HepG2 (cell line): ENCODE measurements around the gene RNF222. TPM values are rescaled to one million over a fixed set of nuclear protein-coding genes. Genes with fewer than 3 reads are reported as not detected.
A peak's percentile ranks its signal among the peaks of the same experiment; 100 is the strongest.

Source experiments
- ATAD3A ChIP-seq: sonication (generic); formaldehyde crosslinking; IDR thresholded peaks from 2 replicates; pipeline ENCODE4 v1.4.0; 2020; ENCODE audit warnings: missing genetic modification reagents
- BRCA1 ChIP-seq: sonication (generic); formaldehyde crosslinking; IDR thresholded peaks from 2 replicates; pipeline ENCODE4 v1.4.0; 2020; ENCODE audit warnings: missing genetic modification reagents
- CHD2 ChIP-seq: IDR thresholded peaks from 2 replicates; pipeline ENCODE4 v1.6.1; 2011; ENCODE audit warnings: low read depth, low read length, improper control_type of control experiment
- ELF1 ChIP-seq: sonication (generic); formaldehyde crosslinking; IDR thresholded peaks from 2 replicates; pipeline ENCODE4 v1.4.0; 2020; ENCODE audit warnings: missing genetic modification reagents
- HNF4A ChIP-seq: sonication (generic); formaldehyde crosslinking; IDR thresholded peaks from 2 replicates; pipeline ENCODE4 v1.4.0; 2020; ENCODE audit warnings: missing genetic modification reagents
- HOXA7 ChIP-seq: sonication (generic); formaldehyde crosslinking; IDR thresholded peaks from 2 replicates; pipeline ENCODE4 v1.8.1; 2022; ENCODE audit warnings: mild to moderate bottlenecking, missing genetic modification reagents, moderate library complexity
- MED8 ChIP-seq: sonication (generic); formaldehyde crosslinking; IDR thresholded peaks from 2 replicates; pipeline ENCODE4 v1.8.1; 2023; ENCODE audit warnings: mild to moderate bottlenecking, missing genetic modification reagents; ENCODE audit not compliant: insufficient replicate concordance
- MTF1 ChIP-seq: sonication (generic); formaldehyde crosslinking; IDR thresholded peaks from 2 replicates; pipeline ENCODE4 v1.5.0; 2020; ENCODE audit warnings: missing genetic modification reagents
- NFE2 ChIP-seq: sonication (generic); formaldehyde crosslinking; IDR thresholded peaks from 2 replicates; pipeline ENCODE4 v1.4.0; 2020; ENCODE audit warnings: missing genetic modification reagents
- POLR2G ChIP-seq: fragments of 200-400 bp; formaldehyde crosslinking; IDR thresholded peaks from 2 replicates; pipeline ENCODE4 v1.6.1; 2018; ENCODE audit warnings: mild to moderate bottlenecking, low read depth, low read length, moderate library complexity
- RCOR2 ChIP-seq: IDR thresholded peaks from 2 replicates; pipeline ENCODE4 v1.6.1; 2016; ENCODE audit warnings: missing biosample characterization, missing genetic modification reagents
- REPIN1 ChIP-seq: sonication (generic); formaldehyde crosslinking; IDR thresholded peaks from 2 replicates; pipeline ENCODE4 v1.8.0; 2022; ENCODE audit warnings: missing genetic modification reagents, low read depth, mild to moderate bottlenecking, borderline replicate concordance
- RFXANK ChIP-seq: IDR thresholded peaks from 2 replicates; pipeline ENCODE4 v1.6.1; 2016
- SALL1 ChIP-seq: sonication (generic); formaldehyde crosslinking; IDR thresholded peaks from 2 replicates; pipeline ENCODE4 v1.8.0; 2022; ENCODE audit warnings: mild to moderate bottlenecking, missing genetic modification reagents
- SMAD3 ChIP-seq: sonication (generic); formaldehyde crosslinking; IDR thresholded peaks from 2 replicates; pipeline ENCODE4 v1.4.0; 2020; ENCODE audit warnings: missing genetic modification reagents
- U2AF1 ChIP-seq: fragments of 200-400 bp; formaldehyde crosslinking; optimal IDR thresholded peaks from 2 replicates; pipeline ENCODE3; 2017; ENCODE audit warnings: mild to moderate bottlenecking, low read depth, low read length
- ZNF24 ChIP-seq: fragments of 450-650 bp; IDR thresholded peaks from 2 replicates; pipeline ENCODE4 v1.6.1; 2017; ENCODE audit warnings: antibody characterized with exemption, mild to moderate bottlenecking
- ZNF430 ChIP-seq: sonication (generic); formaldehyde crosslinking; IDR thresholded peaks from 2 replicates; pipeline ENCODE4 v1.9.0; 2021; ENCODE audit warnings: mild to moderate bottlenecking, missing genetic modification reagents
- ZNF501 ChIP-seq: sonication (generic); formaldehyde crosslinking; IDR thresholded peaks from 2 replicates; pipeline ENCODE4 v1.5.1; 2020; ENCODE audit warnings: mild to moderate bottlenecking, moderate library complexity, missing genetic modification reagents
- ZNF563 ChIP-seq: sonication (generic); formaldehyde crosslinking; IDR thresholded peaks from 2 replicates; pipeline ENCODE4 v1.8.0; 2022; ENCODE audit warnings: mild to moderate bottlenecking, moderate library complexity, missing genetic modification reagents
- ZNF678 ChIP-seq: sonication (generic); formaldehyde crosslinking; IDR thresholded peaks from 2 replicates; pipeline ENCODE4 v1.4.0; 2020; ENCODE audit warnings: mild to moderate bottlenecking, missing genetic modification reagents
- ZNF747 ChIP-seq: sonication (generic); formaldehyde crosslinking; IDR thresholded peaks from 2 replicates; pipeline ENCODE4 v1.8.1; 2023; ENCODE audit warnings: missing genetic modification reagents, mild to moderate bottlenecking, borderline replicate concordance
- ZNF780A ChIP-seq: sonication (generic); formaldehyde crosslinking; IDR thresholded peaks from 2 replicates; pipeline ENCODE4 v1.8.0; 2022; ENCODE audit warnings: mild to moderate bottlenecking, missing genetic modification reagents, moderate library complexity
- ZNF841 ChIP-seq: sonication (generic); formaldehyde crosslinking; IDR thresholded peaks from 2 replicates; pipeline ENCODE4 v1.8.1; 2023; ENCODE audit warnings: missing genetic modification reagents, borderline replicate concordance
- polyA plus RNA-seq, 8 experiments: library from polyadenylated mRNA; depleted of rRNA in 3 of 8; stranded (reverse) in 7 of 8; unstranded in 1 of 8; fragments of >200 nt; fragmentation: Illumina TruSeq in 4 of 8; extraction: Trizol in 4 of 8; gene quantifications; 2 replicates each; pipeline versions ENCODE4 v1.2.1 to v1.2.3, GENCODE V29; 2011 to 2016; ENCODE audit warnings: low read depth in 4 of 8, missing spikeins in 1 of 8, mixed read lengths in 1 of 8; ENCODE audit not compliant: insufficient read depth in 1 of 8
- total RNA-seq, 5 experiments: library from RNA; depleted of rRNA; stranded (reverse); fragments of >200 nt; fragmentation: Illumina TruSeq; extraction: Trizol; gene quantifications; 2 replicates each; pipeline ENCODE4 v1.2.3, GENCODE V29; 2016; ENCODE audit warnings: low read depth in 1 of 5
- TF ChIP-seq, protein P1 (sequence below): sonication (generic); formaldehyde crosslinking; IDR thresholded peaks from 2 replicates; pipeline ENCODE4 v1.8.1; 2023; ENCODE audit warnings: missing genetic modification reagents, mild to moderate bottlenecking, borderline replicate concordance
- TF ChIP-seq, protein P2 (sequence below): sonication (generic); formaldehyde crosslinking; IDR thresholded peaks from 2 replicates; pipeline ENCODE4 v1.4.0; 2020; ENCODE audit warnings: mild to moderate bottlenecking, missing genetic modification reagents, borderline replicate concordance
- TF ChIP-seq, protein P3 (sequence below): sonication (generic); formaldehyde crosslinking; IDR thresholded peaks from 2 replicates; pipeline ENCODE4 v1.5.1; 2020; ENCODE audit warnings: missing genetic modification reagents, mild to moderate bottlenecking, borderline replicate concordance
- TF ChIP-seq, protein P4 (sequence below): IDR thresholded peaks from 2 replicates; pipeline ENCODE4 v1.6.1; 2016; ENCODE audit warnings: missing genetic modification reagents, missing compliant biosample characterization

RNF222 gene
- total and polyA plus RNA-seq, 2 of the 13 experiments (the other 11 are each of a cell fraction or from before 2014, with no cell fraction given) = not detected

DNA sequence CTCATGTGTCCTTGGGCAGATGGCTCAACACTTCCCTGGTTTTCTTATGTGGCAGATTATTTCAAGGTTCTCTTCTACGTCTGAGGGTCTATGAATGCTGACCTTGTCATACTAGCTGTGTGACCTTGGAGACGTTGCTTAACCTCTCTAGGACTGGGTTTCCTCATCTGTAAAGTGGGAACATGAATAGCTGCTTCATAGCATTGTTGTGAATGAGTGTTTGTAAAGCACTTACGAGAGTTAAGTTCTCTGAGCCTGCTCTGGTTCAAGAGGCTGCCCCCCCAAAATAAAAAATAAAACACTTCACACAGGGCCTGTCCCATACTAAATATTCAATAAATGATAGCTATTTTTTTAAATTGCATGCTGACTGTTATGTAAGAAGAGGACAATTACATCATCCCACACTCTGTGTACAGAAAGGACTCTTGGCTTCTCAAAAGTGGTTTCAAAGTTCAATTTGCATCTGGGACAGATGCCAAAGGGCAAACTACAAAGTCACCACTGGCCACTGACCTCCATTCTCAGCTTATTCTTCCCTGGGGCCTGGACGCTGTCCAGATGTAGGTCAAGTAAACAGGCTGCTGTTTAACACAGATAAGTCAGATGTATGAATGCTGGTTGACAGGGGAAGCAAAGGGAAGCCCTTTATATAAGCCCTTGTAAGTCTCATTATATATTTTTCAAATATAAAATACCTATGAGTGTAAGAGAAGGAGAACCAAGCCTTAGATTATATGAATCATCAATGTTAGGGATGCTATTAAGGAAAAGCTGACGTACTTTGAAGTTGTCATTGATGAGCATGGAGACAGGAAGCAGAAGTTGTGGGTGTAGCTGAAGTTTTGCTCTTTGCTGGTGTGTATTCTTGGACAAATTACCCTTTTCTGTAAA lies 22.7 kb upstream of the RNF222 start (continued):
- TF ChIP-seq ZNF747 (CRISPR knock-in tag) (peak; percentile 90; the same call in 1 of the 2 replicates), HNF4A (CRISPR knock-in tag) (peak; percentile 100), ZNF430 (CRISPR knock-in tag) (no peak), SMAD3 (CRISPR knock-in tag) (peak; percentile 94), POLR2G (no peak), MED8 (CRISPR knock-in tag) (no peak), ATAD3A (no peak), RCOR2 (CRISPR knock-in tag) (peak; percentile 95), ZNF501 (CRISPR knock-in tag) (peak; percentile 31; the same call in 1 of the 2 replicates), U2AF1 (no peak), ELF1 (CRISPR knock-in tag) (peak; percentile 56; the same call in 1 of the 2 replicates), ZNF563 (peak; percentile 97), ZNF780A (0 out of 2 replicates have a peak, but pooled peaks have one; percentile 33), REPIN1 (CRISPR knock-in tag) (peak; percentile 87; the same call in 1 of the 2 replicates), RFXANK (CRISPR knock-in tag) (peak; percentile 87; the same call in 1 of the 2 replicates), ZNF678 (CRISPR knock-in tag) (no peak), ZNF841 (0 out of 2 replicates have a peak, but pooled peaks have one; percentile 56), BRCA1 (CRISPR knock-in tag) (peak; percentile 80; the same call in 1 of the 2 replicates), NFE2 (CRISPR knock-in tag) (no peak), HOXA7 (CRISPR knock-in tag) (no peak), SALL1 (CRISPR knock-in tag) (peak; percentile 96), ZNF24 (0 out of 2 replicates have a peak, but pooled peaks have one; percentile 18), MTF1 (CRISPR knock-in tag) (no peak), CHD2 (no peak)
- TF ChIP-seq, protein P1, sequence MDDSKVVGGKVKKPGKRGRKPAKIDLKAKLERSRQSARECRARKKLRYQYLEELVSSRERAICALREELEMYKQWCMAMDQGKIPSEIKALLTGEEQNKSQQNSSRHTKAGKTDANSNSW (CRISPR knock-in tag) = no peak
- TF ChIP-seq, protein P2, sequence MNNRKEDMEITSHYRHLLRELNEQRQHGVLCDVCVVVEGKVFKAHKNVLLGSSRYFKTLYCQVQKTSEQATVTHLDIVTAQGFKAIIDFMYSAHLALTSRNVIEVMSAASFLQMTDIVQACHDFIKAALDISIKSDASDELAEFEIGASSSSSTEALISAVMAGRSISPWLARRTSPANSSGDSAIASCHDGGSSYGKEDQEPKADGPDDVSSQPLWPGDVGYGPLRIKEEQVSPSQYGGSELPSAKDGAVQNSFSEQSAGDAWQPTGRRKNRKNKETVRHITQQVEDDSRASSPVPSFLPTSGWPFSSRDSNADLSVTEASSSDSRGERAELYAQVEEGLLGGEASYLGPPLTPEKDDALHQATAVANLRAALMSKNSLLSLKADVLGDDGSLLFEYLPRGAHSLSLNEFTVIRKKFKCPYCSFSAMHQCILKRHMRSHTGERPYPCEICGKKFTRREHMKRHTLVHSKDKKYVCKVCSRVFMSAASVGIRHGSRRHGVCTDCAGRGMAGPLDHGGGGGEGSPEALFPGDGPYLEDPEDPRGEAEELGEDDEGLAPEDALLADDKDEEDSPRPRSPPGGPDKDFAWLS (CRISPR knock-in tag) = no peak
- TF ChIP-seq, protein P3, sequence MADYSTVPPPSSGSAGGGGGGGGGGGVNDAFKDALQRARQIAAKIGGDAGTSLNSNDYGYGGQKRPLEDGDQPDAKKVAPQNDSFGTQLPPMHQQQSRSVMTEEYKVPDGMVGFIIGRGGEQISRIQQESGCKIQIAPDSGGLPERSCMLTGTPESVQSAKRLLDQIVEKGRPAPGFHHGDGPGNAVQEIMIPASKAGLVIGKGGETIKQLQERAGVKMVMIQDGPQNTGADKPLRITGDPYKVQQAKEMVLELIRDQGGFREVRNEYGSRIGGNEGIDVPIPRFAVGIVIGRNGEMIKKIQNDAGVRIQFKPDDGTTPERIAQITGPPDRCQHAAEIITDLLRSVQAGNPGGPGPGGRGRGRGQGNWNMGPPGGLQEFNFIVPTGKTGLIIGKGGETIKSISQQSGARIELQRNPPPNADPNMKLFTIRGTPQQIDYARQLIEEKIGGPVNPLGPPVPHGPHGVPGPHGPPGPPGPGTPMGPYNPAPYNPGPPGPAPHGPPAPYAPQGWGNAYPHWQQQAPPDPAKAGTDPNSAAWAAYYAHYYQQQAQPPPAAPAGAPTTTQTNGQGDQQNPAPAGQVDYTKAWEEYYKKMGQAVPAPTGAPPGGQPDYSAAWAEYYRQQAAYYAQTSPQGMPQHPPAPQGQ (CRISPR knock-in tag) = no peak
- TF ChIP-seq, protein P4, sequence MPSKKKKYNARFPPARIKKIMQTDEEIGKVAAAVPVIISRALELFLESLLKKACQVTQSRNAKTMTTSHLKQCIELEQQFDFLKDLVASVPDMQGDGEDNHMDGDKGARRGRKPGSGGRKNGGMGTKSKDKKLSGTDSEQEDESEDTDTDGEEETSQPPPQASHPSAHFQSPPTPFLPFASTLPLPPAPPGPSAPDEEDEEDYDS (CRISPR knock-in tag) = peak; percentile 54
